Stimulated activated CD8-positive, alpha-beta memory T cell treated with anti-CD3 and anti-CD28 coated beads, Interleukin-7, amount 100 ng/mL, for 48 hours (primary cell): ENCODE data around the gene RALGAPA1.
A peak's percentile ranks its signal among the peaks of the same experiment; 100 is the strongest.

Experiments
- DNase-seq, 2 donors: peaks; one replicate each; pipeline ENCODE4 v3.0.0-alpha.2; 2020; ENCODE audit warnings: low read depth in 1 of 2; ENCODE audit errors: extremely low read depth in 1 of 2

The RALGAPA1 gene

DNA sequence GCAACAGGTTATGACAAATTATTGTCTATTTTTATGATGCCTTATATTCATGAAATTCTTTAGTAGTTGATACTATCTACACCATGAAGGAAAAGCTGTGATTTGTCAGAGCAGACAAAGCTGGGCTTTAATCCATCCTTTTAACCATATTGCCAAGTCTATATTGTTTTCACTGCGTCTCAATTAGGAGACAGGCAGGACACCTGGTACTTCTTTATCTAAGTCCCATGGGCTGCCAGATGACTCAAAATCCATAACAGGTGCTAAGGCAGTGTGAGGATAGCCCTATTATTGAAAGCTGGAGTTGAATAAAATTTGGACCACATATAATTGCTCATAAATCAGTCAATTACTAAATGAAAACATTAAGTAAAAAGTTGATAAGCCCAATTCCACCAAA is 252.5 kb downstream of the RALGAPA1 start:
- no peak for DNase-seq

DNA sequence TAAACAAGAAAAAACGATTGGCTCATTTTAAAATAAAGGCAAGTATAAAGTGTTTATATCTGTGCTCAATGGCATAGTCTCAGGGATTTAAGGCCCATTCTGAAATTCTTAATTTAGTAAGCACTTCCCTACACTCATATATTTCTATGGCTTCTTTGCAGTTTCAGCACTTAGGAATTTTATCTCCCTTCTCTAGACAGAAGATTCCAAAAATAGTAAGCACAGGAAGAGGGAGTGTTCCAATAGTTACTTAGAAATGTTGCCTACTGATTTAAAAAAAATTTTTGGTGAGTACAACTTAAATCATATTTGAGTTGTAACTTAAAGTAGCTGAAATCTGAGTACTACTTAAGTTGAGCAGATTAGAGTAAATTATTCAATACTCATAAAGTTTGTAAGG is 255.3 kb downstream of the RALGAPA1 start:
- DNase-seq, result no peak

DNA sequence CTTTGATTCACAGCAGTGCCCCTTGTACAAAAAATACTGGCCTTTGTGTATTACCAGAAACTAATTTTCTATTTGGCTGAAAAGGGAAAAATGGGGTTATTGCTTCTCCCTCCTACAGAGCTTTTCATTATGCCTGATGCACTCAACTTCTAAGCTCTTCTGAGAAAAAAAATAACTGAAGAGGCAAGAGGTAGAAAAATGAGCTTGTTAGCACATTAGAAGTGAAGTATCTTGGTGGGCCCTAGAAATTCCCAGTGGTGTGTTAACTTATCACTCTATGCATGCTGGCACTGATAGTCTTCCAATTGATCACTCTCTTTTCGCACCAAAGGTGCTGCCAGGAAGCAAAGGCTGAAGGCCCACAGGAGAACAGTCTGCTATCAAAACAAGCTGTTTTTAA is 258.0 kb downstream of the RALGAPA1 start:
- DNase-seq, result no peak

DNA sequence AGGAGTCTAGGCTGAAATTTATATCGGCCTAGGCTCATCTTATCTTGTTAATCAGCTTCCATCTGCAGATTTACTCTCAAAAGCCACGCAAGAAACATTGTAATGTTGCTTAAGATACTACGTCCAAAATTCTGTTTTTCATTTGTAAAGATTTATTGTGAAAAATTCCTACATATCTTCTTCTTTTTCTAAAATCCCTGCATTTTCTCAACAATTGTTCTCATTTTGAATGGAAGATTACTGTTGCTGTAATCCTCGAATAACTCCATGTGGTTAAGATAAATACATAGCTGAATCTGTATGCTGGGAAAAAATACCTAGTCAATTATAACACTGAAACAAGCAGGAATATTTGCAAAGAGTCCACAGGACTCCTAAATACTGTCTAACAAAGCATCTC is 259.5 kb downstream of the RALGAPA1 start:
- no peak for DNase-seq

DNA sequence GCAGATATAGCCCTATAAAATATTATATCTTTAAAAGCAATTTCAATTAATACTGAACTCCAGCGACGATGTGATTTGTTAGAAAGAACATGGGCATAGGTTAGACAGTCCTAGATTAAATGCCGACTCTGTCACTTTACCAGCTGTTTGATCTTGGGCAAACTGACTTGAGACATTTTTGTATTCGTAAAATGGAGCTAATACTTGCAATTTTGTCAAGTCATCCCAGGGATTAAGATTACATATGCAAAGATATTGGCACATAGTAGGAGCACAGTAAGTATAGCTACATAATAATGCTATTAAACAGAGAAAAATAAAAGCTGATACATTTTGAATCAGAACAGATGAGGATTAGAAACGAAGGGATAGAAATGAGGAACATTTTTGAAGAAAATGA is 266.1 kb downstream of the RALGAPA1 start:
- no peak for DNase-seq

DNA sequence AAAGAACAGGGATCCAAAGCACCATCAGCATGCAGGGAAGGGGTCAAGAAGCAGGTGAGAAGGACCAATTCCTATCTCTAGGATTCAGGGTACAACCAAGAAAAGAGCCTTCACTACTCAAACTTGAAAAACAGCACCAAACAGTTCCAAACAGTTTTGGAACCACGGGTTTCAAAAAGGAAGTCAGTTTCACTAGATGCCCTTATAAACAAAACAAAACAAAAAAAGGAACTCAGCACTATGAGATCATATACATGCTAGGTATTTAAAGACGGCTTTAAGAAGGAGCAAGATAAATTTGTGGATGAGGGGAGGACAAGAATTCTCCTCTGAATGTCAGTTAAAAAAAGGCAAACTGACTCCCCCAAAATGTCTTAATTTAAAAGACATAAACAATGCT is 269.1 kb downstream of the RALGAPA1 start:
- no peak for DNase-seq

DNA sequence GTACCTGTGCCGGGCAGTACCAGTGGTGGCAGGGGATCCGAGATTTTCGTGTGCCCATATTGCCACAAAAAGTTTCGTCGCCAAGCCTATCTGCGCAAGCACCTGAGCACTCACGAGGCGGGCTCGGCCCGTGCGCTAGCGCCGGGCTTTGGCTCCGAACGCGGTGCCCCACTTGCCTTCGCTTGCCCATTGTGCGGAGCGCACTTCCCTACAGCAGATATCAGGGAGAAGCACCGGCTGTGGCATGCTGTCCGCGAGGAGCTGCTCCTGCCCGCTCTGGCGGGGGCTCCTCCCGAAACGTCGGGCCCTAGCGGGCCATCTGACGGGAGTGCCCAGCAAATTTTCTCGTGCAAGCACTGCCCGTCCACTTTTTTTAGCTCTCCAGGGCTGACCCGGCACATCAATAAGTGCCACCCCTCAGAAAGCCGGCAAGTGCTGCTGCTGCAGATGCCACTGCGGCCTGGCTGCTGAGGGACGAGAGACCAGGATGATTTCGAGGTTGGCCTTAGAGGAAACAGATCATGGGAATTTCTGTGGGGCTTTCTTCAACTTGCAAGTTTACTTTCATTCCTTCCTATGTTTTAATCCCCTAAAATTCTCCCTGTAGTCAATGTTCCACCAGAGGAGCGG is 273.5 kb downstream of the RALGAPA1 start:
- no peak for DNase-seq

DNA sequence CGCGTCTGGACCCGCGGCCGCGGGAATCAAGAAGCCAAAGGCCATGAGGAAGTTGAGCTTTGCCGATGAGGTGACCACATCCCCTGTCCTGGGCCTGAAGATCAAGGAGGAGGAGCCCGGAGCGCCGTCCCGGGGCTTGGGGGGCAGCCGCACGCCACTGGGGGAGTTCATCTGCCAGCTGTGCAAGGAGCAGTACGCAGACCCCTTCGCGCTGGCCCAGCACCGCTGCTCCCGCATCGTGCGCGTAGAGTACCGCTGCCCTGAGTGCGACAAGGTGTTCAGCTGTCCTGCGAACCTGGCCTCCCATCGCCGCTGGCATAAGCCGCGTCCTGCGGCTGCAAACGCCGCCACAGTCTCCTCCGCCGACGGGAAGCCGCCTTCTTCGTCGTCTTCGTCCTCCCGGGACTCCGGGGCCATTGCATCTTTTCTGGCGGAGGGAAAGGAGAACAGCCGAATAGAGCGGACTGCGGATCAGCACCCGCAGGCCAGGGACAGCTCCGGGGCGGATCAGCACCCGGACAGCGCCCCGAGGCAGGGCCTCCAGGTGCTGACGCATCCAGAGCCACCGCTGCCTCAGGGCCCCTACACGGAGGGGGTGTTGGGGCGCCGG is 274.1 kb downstream of the RALGAPA1 start:
- DNase-seq, result peak in 1 of 2 donors; percentile 24

DNA sequence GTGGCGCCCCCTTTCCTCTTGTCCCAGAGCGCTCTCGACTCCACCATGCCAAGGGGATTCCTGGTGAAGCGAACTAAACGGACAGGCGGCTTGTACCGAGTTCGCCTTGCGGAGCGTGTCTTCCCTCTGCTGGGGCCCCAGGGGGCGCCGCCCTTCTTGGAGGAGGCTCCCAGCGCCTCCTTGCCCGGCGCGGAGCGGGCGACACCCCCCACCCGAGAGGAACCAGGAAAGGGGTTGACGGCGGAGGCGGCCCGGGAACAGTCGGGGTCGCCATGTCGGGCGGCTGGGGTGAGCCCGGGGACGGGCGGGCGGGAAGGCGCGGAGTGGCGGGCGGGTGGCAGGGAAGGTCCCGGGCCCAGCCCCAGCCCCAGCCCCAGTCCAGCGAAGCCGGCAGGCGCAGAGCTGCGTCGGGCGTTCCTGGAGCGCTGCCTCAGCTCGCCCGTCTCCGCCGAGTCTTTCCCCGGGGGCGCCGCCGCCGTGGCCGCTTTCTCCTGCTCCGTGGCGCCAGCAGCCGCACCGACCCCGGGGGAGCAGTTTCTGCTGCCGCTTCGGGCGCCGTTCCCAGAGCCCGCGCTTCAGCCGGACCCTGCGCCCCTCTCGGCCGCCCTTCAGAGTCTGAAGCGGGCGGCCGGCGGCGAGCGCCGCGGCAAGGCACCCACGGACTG is 274.8 kb downstream of the RALGAPA1 start:
- no peak for DNase-seq

DNA sequence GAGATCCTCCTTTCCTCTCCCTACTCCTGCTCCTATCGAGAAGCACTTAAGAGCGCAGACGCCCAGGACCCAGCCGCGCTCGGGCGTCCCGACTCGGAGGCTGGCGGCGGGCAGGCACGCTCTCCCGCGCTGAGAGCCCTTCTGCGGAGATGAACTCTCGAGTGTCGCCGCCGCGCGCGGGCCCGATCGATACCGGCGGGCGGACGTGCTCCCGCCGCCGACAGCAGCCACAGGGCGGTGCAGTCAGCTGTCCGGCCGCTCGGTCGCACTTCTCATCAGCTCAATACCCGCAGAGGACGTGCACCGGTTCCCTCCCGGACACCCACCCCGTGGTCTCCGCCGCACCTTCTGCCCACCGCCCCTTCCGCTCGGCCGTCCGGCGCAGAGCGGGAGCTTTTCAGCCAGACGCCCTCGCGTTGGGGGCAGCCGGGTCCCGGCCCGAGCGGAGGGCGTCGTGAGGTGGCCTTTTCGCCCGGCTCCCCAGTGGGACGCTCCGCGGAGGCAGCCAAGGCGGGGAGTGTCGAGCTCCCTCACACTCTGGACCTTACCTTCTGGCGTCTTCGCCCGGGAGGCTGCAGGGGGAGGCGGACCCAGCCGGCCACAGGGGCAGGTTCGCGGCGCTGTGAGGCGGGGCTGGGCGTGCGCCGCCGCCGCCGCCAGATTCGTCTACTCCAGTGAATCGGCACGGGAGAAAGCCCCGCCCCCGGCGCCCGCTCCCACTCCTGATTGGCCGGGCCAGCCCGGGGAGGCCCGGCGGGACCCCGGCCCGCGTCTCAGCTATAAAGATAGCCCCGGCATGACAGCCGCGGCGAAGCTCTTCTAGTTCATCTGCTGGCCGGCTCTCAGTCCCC is 275.5 kb downstream of the RALGAPA1 start, which contains the start of gene INSM2:
Gene INSM2, plus strand, starts transcription at position 808 of the 851 bp plus-strand sequence. CDS start 89 bp downstream, outside the sequence.
- DNase-seq, result peak; percentile 45 to 68

DNA sequence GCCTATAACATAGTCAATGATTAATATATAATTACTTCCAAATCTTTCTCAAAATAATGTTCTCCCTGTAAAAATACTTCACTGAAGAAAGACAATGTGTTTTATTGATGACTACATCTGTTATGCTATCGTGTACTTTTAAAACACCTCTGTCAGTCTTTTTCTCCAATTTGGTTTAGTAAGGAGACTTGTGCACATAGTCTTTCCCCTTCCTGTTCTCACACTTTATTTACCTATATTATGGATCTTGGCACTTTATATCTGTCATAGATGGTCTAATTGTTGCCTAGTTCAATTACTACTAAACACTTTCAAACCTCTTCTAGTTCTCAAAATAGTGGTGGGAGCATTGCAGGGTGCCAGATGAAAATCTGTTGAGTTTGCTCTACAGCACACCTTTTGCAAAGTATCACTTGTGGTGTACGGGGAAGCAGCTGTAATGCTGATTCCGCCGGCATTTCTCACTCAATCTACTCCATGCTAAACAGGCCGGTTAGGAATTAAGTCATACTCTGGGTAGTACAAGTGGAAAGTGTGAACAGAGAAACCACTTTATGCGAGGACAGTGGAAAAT is 276.2 kb downstream of the RALGAPA1 start:
- DNase-seq, result no peak

DNA sequence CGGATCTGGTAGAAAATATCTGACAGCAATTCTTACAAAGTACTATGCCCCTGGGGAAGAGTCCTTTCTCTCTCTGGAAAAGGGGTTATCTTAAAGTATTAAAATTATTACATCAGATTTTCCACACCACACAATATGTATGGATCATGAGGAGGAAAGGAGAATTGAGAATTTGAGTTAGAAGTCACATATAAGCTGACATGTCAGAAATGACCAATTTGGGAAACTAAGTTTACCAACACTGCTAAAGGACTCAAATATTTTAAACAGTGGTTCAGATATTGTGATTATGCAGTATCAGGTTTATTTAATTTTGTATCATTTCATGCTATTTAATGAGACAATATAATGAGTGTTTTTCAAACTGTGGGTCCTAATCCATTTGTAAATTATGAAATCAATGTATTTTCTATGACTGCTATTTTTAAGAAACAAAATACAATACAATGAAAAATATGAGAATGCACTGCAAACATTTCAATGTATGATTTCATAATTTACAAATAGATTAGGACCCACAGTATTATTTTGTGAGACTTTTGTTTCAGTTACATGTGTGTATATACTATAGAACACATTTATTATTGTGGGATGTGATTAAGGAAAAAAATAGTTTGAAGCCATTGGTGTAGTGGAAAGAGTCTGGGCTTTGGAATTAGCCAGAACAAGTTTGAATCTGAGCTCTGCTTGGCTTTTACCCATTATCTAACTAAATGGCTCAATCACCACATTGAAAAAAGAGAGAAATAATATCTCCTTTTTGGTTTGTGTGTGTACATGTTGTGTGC is 276.9 kb downstream of the RALGAPA1 start:
- DNase-seq, result no peak

DNA sequence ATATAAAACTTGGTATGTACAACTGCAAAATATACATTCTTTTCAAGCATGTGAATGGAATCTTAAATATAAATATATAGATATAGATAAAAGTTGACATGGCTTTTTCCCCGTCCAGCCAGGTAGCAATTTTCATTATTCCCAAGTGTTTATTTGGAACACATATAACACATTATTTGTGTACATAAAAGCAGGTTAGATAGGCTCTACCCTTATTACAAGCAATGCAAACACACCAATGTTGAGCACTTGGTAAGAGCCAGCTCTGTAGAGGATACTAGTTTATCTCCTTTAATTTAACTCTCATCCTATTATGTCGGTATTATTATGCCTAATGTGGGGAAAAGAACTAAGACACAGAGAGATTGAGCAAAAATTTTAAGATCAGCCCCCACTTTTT is 282.1 kb downstream of the RALGAPA1 start:
- DNase-seq, result no peak

DNA sequence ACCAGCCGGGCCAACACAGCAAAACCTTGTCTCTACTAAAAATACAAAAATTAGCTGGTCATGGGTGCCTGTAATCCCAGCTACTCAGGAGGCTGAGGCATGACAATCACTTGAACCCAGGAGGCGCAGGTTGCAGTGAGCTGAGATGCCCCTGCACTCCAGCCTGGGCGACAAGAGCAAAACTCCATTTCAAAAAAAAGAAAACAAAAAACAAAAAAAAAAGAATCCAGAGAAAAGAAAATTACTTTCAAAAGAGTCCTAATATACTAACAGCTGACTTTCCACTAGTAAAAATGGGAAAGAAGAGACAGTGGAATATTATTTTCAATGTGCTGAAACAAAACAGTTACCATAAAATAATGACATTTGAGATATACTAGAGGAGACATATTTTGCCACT is 283.4 kb downstream of the RALGAPA1 start:
- no peak for DNase-seq

DNA sequence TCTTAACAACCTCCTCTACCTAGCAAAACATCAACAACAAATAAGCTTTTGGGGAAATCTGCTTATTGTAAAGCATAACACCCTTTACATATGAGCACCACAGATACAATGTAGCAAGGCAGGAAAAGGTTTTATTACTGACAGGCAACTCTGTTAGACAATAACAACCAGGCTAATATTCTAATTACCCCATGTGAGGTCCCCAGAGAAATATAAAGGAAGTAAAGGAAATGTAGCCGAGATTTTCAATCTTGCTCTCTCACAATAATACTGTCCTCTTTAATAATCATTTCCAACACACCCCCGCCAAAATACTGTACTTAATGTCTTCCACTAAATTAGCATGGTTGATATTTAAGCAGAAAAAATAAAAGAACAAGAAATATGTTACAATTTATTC is 289.1 kb downstream of the RALGAPA1 start:
- DNase-seq, result no peak

DNA sequence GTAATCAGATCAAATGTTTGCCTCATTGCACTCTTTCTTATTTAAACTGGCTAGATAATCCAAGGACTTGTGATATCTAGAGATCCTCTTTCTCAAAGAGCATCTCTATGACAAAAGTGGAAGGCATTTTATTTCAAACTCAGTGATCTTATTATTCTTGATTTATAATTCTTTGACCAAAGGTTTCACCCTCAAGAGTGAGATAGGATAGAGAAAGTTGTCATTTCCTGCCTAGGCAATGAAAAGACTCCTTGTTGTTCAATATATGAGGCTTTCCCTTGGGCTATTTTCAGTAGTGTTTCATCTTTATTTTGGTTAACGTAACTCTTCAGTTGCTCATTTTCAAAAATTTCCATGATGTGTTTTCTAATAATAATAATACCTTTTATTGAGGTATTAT is 293.2 kb downstream of the RALGAPA1 start:
- no peak for DNase-seq

DNA sequence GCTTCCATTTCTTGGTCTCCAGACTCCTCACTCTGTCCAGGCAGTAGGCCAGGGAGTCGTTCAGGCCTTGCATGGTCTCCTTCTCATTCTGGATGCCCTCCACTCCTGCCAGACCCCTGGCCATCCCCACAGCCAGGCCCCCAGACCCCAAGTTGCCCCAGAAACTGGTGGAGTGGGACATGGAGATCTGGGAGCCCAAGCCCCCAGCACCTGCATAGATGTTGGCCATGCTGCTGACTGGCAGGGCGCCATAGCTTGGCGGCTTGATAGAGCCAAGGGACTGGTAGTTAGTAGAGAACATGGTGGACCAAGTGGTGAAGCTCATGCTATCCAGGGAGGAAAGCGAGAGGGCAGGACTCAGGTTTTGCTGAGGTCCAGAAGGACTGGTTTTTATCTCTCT is 296.3 kb downstream of the RALGAPA1 start:
- DNase-seq, result no peak

DNA sequence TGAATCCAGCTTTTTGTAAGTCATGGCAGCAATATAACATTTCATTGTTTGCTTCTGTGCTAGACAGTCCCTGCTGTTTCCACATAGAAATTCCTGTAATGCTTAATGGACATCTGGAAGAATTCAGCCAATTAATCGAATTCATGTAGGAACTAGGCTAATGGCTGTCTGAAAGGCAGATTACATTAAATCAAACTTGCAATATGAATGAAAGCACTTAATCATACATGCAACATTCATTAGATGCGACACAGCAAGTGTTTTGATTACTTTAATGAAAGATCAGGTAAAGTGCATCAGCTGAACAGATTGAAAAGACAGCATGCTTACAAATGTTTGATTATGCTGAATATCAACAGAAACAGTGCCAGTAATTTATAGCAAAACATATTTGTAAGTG is 299.2 kb downstream of the RALGAPA1 start:
- no peak for DNase-seq

DNA sequence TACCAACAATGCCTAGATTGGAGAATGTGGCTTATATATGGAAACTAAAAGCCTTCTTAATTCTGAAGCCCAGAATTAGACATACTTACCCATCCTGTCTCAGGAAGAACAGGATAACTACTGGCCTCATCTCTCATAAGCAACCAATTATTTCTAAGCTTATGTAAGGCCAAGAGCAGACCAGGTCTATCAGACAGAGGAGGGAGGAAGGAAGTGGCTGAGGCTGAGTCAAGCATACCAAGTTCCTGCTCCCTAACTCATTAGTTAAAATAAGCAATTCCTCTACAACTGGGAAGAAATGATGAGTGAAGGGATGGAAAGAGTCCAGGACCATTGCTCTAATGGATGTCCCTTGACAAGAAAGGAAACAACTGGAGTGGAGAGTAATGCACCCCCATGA is 302.2 kb downstream of the RALGAPA1 start:
- no peak for DNase-seq

DNA sequence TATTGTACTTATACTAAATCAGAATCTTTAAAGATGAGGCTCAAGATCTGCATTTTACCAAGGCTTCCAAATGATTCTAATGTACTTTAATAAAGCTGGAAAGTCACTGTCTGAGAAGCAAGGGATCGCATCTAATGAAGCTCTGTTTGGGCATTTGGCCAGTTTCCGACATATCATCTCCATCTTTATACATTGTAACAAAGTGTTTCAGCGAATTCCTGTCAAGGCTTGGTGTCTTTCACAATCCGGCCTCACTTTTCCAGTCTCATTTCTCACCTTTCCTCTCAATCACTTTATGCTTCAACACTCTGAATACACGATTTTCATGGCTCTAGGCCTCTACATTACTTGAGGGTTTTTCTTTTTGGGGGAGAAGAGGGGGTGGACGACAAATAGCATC is 302.6 kb downstream of the RALGAPA1 start:
- DNase-seq, result no peak
